SK-N-SH treated with all-trans-retinoic acid at 6 μM for 48 hours (cell line): ENCODE results near the gene FREY1.

Experiments used
- CSDC2 ChIP-seq: fragments of 250-450 bp; sonication (Bioruptor Pico); IDR thresholded peaks from 2 replicates; pipeline ENCODE4 v1.5.0; 2020; ENCODE audit warnings: mild to moderate bottlenecking, moderate library complexity
- RARB ChIP-seq: fragments of 250-450 bp; sonication (Bioruptor Pico); IDR thresholded peaks from 2 replicates; pipeline ENCODE4 v1.8.0; 2021; ENCODE audit warnings: mild to moderate bottlenecking, moderate library complexity
- TCF4 ChIP-seq: fragments of 250-450 bp; sonication (Bioruptor Pico); IDR thresholded peaks from 2 replicates; pipeline ENCODE4 v1.8.0; 2021; ENCODE audit warnings: mild to moderate bottlenecking, moderate library complexity, borderline replicate concordance
- ZNF70 ChIP-seq: fragments of 450-650 bp; formaldehyde crosslinking; IDR thresholded peaks from 2 replicates; pipeline ENCODE4 v1.5.0; 2020; ENCODE audit warnings: mild to moderate bottlenecking, moderate library complexity

GRCh38 chr11:45930951-45931570, 24.0 kb upstream of the FREY1 start:
- TF ChIP-seq CSDC2 (no peak), RARB (no peak), TCF4 (CRISPR knock-in tag) (no peak), ZNF70 (CRISPR knock-in tag) (no peak)
